ENCODE measurements around the gene PGBD4. TPM values are rescaled to one million over a fixed set of nuclear protein-coding genes. Genes with fewer than 3 reads are reported as not detected.

PGBD4 gene
- total RNA-seq, 3 donors from 2014 or later: 1.4 to 2.0 (median 1.7) TPM

DNA sequence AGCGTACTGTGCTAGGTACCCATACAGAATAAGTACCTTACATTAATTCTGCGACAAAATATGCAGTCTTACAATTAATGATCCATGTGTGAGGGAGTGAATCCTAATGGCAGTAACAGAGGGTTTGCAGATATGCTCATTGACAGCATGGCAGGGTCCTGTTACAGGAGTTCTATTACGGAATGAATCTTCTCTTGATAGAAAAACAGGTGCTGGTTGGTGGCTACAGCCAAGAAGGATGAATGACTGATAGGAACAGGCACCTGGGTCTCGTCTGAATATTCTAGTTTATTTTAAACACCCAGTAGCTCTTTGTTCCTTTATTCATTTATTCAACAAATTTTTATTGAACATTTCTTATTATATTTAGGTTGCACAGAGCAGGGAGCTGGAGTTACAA is 22.8 kb downstream of the PGBD4 start:
- H3K4me1 ChIP-seq (ENCODE audit: low read depth): no peaks in the 10 kb centered on the region

GRCh38 chr15:34125945-34126344 is 24.1 kb downstream of the PGBD4 start:
- no peak for ATAC-seq
- DNase-seq: no peak
- no peaks in the 10 kb centered on the region for H3K9me3 ChIP-seq
- H3K4me1 ChIP-seq (ENCODE audit: low read depth): no peaks in the 10 kb centered on the region
- intact Hi-C loops (cut with DNase I, micrococcal nuclease): no loop called here
- TF ChIP-seq CTCF (IDR thresholded peaks at IDR 0.05): no peak
- H3K4me3 ChIP-seq: no peak overlapping the region
- H3K36me3 ChIP-seq (ENCODE audit: low read depth): no peaks in the 10 kb centered on the region

More for the DNA sequence above, 22.8 kb downstream of the PGBD4 start:
- intact Hi-C loops (cut with DNase I, micrococcal nuclease): no loop called here
- DNase-seq (no peak), ATAC-seq (no peak)
- no peak for TF ChIP-seq CTCF (IDR thresholded peaks at IDR 0.05)
- Histone ChIP-seq H3K4me3 (no peak overlapping the region), H3K36me3 (ENCODE audit: low read depth) (no peaks in the 10 kb centered on the region), H3K9me3 (no peaks in the 10 kb centered on the region)

DNA sequence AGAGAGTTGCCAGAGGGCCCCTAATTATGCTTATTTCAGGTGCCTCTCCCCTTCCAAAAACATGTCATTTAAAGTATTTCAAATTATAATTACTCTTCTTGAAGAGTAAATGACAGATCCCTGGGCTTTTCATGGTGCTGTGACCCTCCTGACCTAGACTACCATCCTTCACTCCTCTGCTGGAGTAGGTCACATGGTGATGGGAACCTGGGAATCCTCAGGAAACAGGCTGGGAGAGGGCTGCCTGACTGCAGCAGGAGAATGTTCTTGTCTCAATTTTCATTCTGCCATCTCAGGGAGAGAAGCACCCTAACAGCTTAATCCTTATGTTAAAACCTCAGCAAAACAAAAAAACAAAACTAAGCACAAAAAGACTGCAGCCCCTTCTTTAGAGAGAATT is 24.6 kb downstream of the PGBD4 start:
- intact Hi-C loops (cut with DNase I, micrococcal nuclease): no loop called here
- DNase-seq (no peak), ATAC-seq (no peak)
- no peak for TF ChIP-seq CTCF (IDR thresholded peaks at IDR 0.05)
- H3K36me3 ChIP-seq (ENCODE audit: low read depth): no peaks in the 10 kb centered on the region
- no peaks in the 10 kb centered on the region for H3K4me1 ChIP-seq (ENCODE audit: low read depth)
- no peaks in the 10 kb centered on the region for H3K9me3 ChIP-seq
- H3K4me3 ChIP-seq: no peak overlapping the region

DNA sequence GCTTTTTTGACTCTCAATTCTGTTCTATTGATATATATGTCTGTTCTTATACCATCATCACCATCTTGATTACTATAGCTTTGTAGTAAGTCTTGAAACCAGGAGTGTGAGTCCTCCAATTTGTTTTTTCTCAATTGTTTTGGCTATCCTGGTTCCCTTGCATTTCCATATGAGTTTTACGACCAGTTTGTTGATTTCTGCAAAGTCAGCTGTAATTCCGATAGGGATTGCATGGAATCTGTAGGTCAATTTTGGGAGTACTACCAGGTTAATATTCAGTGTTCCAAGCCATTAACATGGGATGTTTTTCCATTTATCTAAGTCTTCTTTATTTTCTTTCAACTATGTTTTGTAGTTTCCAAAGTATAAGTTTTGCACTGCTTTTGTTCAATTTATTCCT is 27.0 kb downstream of the PGBD4 start:
- DNase-seq: no peak
- Histone ChIP-seq H3K4me3 (no peak overlapping the region), H3K4me1 (ENCODE audit: low read depth) (no peaks in the 10 kb centered on the region), H3K36me3 (ENCODE audit: low read depth) (no peaks in the 10 kb centered on the region), H3K9me3 (no peaks in the 10 kb centered on the region)
- intact Hi-C loops (cut with DNase I, micrococcal nuclease): no loop called here
- no peak for ATAC-seq
- no peak for TF ChIP-seq CTCF (IDR thresholded peaks at IDR 0.05)

DNA sequence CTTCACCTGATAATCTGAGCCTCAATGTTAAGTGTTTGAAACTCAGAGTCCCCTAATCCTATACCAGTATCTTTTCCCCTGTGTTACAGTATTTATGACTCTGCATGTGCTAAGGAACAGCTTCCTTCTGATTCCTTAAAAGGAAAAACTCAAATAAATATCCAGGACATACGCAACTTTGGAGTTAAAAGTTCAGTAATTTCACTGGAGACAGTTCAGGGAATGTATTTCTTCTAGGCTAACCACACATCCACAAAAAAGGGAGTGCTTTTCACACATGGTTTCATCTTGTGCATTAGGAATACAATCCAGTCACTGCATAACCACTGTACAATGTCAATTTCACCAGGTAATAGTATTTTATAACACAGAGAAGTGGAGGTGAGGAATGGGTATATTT is 31.0 kb downstream of the PGBD4 start:
- H3K4me1 ChIP-seq (ENCODE audit: low read depth): no peaks in the 10 kb centered on the region
- no peak for DNase-seq
- no peak for TF ChIP-seq CTCF (IDR thresholded peaks at IDR 0.05)
- no peak overlapping the region for H3K4me3 ChIP-seq
- no peak for ATAC-seq
- intact Hi-C loops (cut with DNase I, micrococcal nuclease): no loop called here
- H3K9me3 ChIP-seq: no peaks in the 10 kb centered on the region
- H3K36me3 ChIP-seq (ENCODE audit: low read depth): no peaks in the 10 kb centered on the region

GRCh38 chr15:34133511-34133910 is 31.6 kb downstream of the PGBD4 start:
- Histone ChIP-seq H3K4me3 (no peak overlapping the region), H3K4me1 (ENCODE audit: low read depth) (no peaks in the 10 kb centered on the region), H3K36me3 (ENCODE audit: low read depth) (no peaks in the 10 kb centered on the region), H3K9me3 (no peaks in the 10 kb centered on the region)
- DNase-seq: no peak
- no peak for TF ChIP-seq CTCF (IDR thresholded peaks at IDR 0.05)
- ATAC-seq: no peak
- intact Hi-C loops (cut with DNase I, micrococcal nuclease): no loop called here

Data from mucosa of descending colon (tissue), 3 donors.